Measurements from ENCODE around the gene ARSH. TPM values are rescaled to one million over a fixed set of nuclear protein-coding genes. Genes with fewer than 3 reads are reported as not detected.

Gene ARSH
- total RNA-seq, 1 experiment from 2014 or later, result not detected

DNA sequence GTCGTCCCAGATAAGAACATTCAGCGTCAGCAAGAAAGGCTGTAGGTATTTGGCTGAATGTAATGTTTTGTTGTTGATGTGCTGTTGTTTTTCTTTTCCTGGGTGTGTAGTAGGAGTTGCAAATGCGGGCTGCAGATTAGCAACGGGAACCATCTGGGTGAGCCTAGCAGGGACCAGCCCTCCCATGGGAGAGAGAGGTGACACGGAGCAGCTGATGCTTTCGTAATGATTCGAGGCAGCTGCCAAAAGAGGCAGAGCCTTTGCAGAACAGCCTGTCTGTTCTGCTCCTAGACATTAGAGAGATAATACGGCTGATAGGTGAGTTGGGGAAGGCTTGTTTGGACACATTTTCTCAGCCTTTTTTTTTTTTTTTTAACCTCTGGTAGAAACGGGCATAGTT lies 60.2 kb downstream of the ARSH start:
- H3K4me3 ChIP-seq (ENCODE audit: insufficient read depth, low read depth, low read length), result no peak overlapping the region
- no peak for DNase-seq
- H3K36me3 ChIP-seq (replicated peaks; ENCODE audit: control insufficient read depth, insufficient read depth, low read length), result no peaks in the 10 kb centered on the region
- H3K27me3 ChIP-seq (ENCODE audit: control insufficient read depth, insufficient read depth, low read length), result no peaks in the 10 kb centered on the region

DNA sequence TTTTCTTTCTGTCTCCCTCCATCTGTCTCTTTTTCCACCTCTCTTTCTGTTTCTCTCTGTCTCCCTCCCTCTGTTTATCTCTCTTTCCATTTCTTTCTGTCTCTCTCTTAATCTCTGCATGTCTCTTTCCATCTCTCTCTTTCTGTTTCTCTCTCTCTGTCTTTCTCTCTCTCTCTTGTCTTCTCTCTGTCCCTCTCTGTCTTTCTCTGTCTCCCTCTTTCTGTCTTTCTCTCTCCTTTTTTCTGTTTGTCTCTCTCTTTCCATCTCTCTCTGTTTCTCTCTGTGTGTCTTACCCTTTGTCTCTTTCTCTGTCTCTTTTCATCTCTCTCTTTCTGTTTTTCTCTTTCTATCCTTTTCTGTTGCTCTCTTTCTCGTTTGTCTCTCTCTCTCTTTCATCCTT lies 69.6 kb downstream of the ARSH start:
- Histone ChIP-seq H3K27me3 (ENCODE audit: control insufficient read depth, insufficient read depth, low read length) (no peaks in the 10 kb centered on the region), H3K4me3 (ENCODE audit: insufficient read depth, low read depth, low read length) (no peak overlapping the region), H3K36me3 (replicated peaks; ENCODE audit: control insufficient read depth, insufficient read depth, low read length) (no peaks in the 10 kb centered on the region)
- DNase-seq, result no peak

DNA sequence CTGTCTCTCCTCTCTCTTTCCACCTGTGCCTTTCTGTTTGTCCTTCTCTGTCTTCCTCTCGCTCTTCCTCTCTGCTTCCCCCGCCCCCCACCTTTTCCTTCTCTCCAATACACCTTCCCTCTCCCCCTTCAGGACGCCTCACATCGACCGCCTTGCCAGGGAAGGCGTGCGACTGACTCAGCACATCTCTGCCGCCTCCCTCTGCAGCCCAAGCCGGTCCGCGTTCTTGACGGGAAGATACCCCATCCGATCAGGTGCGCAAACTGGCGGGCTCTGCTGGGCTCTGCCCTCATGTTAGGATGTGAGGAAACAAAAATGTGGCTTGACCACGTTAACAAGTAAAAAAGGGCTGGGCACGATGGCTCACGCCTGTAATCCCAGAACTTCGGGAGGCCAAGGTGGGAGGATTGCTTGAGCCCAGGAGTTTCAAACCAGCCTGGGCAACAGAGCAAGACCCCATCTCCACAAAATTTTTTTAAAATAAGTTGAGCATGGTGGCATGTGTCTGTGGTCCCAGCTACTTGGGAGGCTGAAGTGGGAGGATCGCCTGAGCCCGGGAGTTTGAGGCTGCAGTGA lies 70.2 kb downstream of the ARSH start:
- no peak overlapping the region for H3K4me3 ChIP-seq (ENCODE audit: insufficient read depth, low read depth, low read length)
- no peaks in the 10 kb centered on the region for H3K36me3 ChIP-seq (replicated peaks; ENCODE audit: control insufficient read depth, insufficient read depth, low read length)
- DNase-seq, result peak; percentile 15
- no peaks in the 10 kb centered on the region for H3K27me3 ChIP-seq (ENCODE audit: control insufficient read depth, insufficient read depth, low read length)

Other genes starting within 250 kb of the ARSH start
- gene GYG2, start 177.6 kb upstream of the ARSH start, total RNA-seq (2014; rRNA removed; shearing (Covaris generic)), result 36.7 and 40.5 TPM in 2 replicates
- gene ARSD, start 77.2 kb upstream of the ARSH start, total RNA-seq (2014; rRNA removed; shearing (Covaris generic)), result 4.5 and 8.1 TPM in 2 replicates
- not detected in 2 replicates for gene ARSF, start 34.9 kb downstream of the ARSH start, total RNA-seq (2014; rRNA removed; shearing (Covaris generic))